ENCODE results near the gene AIF1L. TPM values are rescaled to one million over a fixed set of nuclear protein-coding genes. Genes with fewer than 3 reads are reported as not detected.

The AIF1L gene
- total RNA-seq, 1 experiment from 2014 or later = 93.3 TPM

- Histone ChIP-seq H3K27me3 (ENCODE audit: control insufficient read depth, insufficient read depth, low read length) (no peaks in the 10 kb centered on the region), H3K36me3 (replicated peaks; ENCODE audit: control insufficient read depth, insufficient read depth, low read length) (peaks cover 5% of the 10 kb centered on the region), H3K4me3 (ENCODE audit: insufficient read depth, low read depth, low read length) (no peak overlapping the region)
- no peak for DNase-seq
Observed at GRCh38 chr9:131068076-131068816, 28.1 kb upstream of the AIF1L start.

DNA sequence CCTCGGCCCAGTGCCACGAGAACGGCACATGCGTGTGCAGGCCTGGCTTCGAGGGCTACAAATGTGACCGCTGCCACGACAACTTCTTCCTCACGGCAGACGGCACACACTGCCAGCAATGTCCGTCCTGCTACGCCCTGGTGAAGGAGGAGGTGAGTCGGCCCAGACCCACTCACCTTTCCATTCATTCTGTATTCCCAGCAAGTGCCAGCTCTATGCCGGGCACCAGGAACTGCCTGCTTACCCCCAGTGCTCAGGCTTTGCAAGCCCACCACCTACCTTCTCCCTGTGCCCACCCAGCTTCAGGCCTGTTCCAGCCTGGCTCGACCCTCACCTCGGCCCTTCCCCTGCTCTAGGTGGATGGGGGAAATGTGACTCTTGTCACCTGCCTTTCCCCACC lies 26.6 kb upstream of the AIF1L start:
- DNase-seq = no peak
- Histone ChIP-seq H3K4me3 (ENCODE audit: insufficient read depth, low read depth, low read length) (no peak overlapping the region), H3K36me3 (replicated peaks; ENCODE audit: control insufficient read depth, insufficient read depth, low read length) (peaks cover 4% of the 10 kb centered on the region), H3K27me3 (ENCODE audit: control insufficient read depth, insufficient read depth, low read length) (no peaks in the 10 kb centered on the region)

GRCh38 chr9:131072107-131072870 lies 24.0 kb upstream of the AIF1L start:
- Histone ChIP-seq H3K36me3 (replicated peaks; ENCODE audit: control insufficient read depth, insufficient read depth, low read length) (peaks cover 5% of the 10 kb centered on the region), H3K27me3 (ENCODE audit: control insufficient read depth, insufficient read depth, low read length) (no peaks in the 10 kb centered on the region), H3K4me3 (ENCODE audit: insufficient read depth, low read depth, low read length) (no peak overlapping the region)
- no peak for DNase-seq

DNA sequence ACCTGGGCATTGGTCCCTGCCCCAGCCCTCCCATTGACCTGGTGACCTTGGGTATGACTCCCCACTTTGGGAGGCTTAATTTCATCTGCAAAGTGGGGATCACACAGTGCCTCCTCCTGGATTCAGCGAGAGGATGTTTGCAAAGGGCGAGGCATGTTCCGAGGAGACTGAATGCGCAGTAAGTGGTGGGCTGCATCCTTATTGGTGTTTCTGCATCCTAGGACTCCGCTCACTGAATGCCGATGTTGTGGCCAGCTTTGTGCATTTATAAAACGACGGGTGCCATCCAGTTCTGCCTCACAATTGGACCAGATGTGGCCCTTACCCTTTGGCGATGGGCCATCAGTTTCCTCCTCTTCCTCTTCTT lies 23.5 kb upstream of the AIF1L start:
- H3K27me3 ChIP-seq (ENCODE audit: control insufficient read depth, insufficient read depth, low read length) = no peaks in the 10 kb centered on the region
- H3K36me3 ChIP-seq (replicated peaks; ENCODE audit: control insufficient read depth, insufficient read depth, low read length) = peaks cover 5% of the 10 kb centered on the region
- no peak overlapping the region for H3K4me3 ChIP-seq (ENCODE audit: insufficient read depth, low read depth, low read length)
- DNase-seq = no peak

- no peak overlapping the region for H3K4me3 ChIP-seq (ENCODE audit: insufficient read depth, low read depth, low read length)
- H3K36me3 ChIP-seq (replicated peaks; ENCODE audit: control insufficient read depth, insufficient read depth, low read length) = peaks cover 7% of the 10 kb centered on the region
- DNase-seq = no peak
- H3K27me3 ChIP-seq (ENCODE audit: control insufficient read depth, insufficient read depth, low read length) = no peaks in the 10 kb centered on the region
Observed at GRCh38 chr9:131076347-131077195, 19.8 kb upstream of the AIF1L start.

- DNase-seq = no peak
- Histone ChIP-seq H3K4me3 (ENCODE audit: insufficient read depth, low read depth, low read length) (no peak overlapping the region), H3K27me3 (ENCODE audit: control insufficient read depth, insufficient read depth, low read length) (no peaks in the 10 kb centered on the region), H3K36me3 (replicated peaks; ENCODE audit: control insufficient read depth, insufficient read depth, low read length) (peaks cover 8% of the 10 kb centered on the region)
Observed at GRCh38 chr9:131078427-131079366, 17.6 kb upstream of the AIF1L start.

- H3K27me3 ChIP-seq (ENCODE audit: control insufficient read depth, insufficient read depth, low read length) = no peaks in the 10 kb centered on the region
- no peak for DNase-seq
- H3K4me3 ChIP-seq (ENCODE audit: insufficient read depth, low read depth, low read length) = no peak overlapping the region
- peaks cover 8% of the 10 kb centered on the region for H3K36me3 ChIP-seq (replicated peaks; ENCODE audit: control insufficient read depth, insufficient read depth, low read length)
Observed at GRCh38 chr9:131080589-131080988, 15.7 kb upstream of the AIF1L start.

- Histone ChIP-seq H3K36me3 (replicated peaks; ENCODE audit: control insufficient read depth, insufficient read depth, low read length) (peaks cover 10% of the 10 kb centered on the region), H3K4me3 (ENCODE audit: insufficient read depth, low read depth, low read length) (no peak overlapping the region), H3K27me3 (ENCODE audit: control insufficient read depth, insufficient read depth, low read length) (no peaks in the 10 kb centered on the region)
- no peak for DNase-seq
Observed at GRCh38 chr9:131081868-131082267, 14.5 kb upstream of the AIF1L start.

DNA sequence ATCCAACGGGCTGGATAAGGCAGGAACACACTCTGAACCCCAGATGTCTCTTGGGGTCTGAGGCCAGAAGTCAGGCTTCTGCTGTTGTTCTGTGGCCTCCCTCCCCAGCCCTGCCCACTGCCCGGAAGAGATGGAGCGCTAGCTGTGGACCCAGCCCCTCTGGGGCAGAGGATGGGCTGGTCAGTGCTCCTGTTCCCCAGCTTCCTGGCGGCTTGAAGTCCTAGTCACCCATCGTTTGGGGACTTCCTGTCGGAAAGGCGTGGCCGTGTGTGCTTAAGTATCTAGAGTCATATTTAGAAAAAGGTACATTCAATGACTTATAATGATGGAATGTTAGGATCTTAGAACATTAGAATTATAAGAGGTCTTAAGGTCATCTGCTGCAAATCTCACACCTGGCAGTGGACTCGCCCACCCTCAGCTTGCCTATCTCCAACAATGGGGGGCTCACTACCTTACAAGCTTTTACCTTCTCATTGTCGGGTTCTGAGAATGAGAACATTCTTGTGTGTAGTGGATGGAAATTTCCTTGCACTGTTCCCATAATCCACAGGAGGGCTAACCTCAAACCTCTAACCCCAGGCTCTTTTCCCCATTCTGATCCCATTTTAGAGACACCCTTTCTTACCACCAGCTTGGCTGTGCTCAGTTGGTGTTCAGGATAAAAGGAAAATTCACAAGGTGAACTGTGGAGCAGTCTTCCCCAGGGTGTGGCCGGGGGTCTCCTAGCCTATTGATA lies 13.4 kb upstream of the AIF1L start:
- H3K4me3 ChIP-seq (ENCODE audit: insufficient read depth, low read depth, low read length) = no peak overlapping the region
- DNase-seq = no peak
- no peaks in the 10 kb centered on the region for H3K27me3 ChIP-seq (ENCODE audit: control insufficient read depth, insufficient read depth, low read length)
- peaks cover 13% of the 10 kb centered on the region for H3K36me3 ChIP-seq (replicated peaks; ENCODE audit: control insufficient read depth, insufficient read depth, low read length)

DNA sequence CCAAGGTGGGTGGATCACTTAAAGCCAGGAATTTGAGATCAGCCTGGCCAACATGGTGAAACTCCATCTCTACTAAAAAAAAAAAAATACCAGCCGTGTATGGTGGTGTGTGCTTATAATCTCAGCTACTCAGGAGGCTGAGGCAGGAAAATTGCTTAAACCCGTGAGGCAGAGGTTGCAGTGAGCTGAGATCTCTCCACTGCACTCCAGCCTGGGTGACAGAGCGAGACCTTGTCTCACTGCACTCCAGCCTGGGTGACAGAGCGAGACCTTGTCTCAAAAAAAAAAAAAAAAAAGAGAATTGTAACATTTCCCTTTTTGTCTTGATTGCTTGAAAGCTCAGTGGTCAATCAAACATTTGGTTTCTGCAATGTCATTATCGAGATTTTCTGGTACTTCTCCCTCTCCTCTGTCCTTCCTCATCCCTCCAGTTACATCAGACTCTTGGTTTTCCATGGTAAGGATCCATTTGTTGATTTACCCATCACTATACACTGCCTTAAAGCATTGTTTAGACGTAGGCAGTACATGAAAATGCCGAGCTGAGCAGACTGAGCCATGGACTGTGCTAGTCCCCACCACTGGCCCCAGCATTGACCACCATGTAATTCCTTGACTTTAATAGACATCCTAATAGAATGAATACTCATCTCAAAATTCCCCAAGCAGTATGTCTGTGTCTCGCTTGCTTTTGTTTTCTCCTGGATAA lies 11.5 kb upstream of the AIF1L start:
- no peak overlapping the region for H3K4me3 ChIP-seq (ENCODE audit: insufficient read depth, low read depth, low read length)
- no peak for DNase-seq
- H3K36me3 ChIP-seq (replicated peaks; ENCODE audit: control insufficient read depth, insufficient read depth, low read length) = peaks cover 13% of the 10 kb centered on the region
- H3K27me3 ChIP-seq (ENCODE audit: control insufficient read depth, insufficient read depth, low read length) = no peaks in the 10 kb centered on the region

DNA sequence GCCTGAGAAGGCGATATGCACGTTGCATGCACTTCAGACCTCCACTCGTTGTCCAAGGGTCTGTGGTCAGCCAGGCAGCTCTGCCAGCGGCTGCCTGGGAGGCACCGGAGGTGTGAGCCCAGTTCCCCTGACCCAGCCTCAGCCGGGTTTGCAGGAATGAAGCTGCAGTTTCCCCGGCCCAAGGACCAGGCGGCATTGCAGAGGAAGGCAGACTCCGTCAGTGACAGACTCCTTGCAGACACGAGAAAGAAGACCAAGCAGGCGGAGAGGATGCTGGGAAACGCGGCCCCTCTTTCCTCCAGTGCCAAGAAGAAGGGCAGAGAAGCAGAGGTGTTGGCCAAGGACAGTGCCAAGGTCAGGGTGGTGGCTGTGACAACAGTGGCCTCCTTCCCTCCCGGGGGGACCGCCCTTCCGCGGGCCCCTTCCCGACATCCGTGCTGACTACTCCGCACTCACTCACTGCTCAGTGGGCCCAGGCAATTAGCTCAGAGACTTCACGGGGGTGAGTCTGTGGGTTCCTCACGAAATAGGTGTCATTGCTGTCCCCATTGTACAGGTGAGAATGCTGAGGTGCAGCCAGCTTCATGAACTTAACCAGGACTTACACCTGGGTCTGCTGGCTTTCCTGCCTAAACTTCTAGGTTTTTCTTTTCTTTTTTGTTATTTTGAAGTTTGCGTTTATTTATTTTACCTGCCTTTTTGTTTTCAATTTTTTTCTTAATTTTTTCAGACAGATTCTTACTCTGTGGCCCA lies 10.8 kb upstream of the AIF1L start:
- Histone ChIP-seq H3K27me3 (ENCODE audit: control insufficient read depth, insufficient read depth, low read length) (no peaks in the 10 kb centered on the region), H3K36me3 (replicated peaks; ENCODE audit: control insufficient read depth, insufficient read depth, low read length) (peaks cover 16% of the 10 kb centered on the region), H3K4me3 (ENCODE audit: insufficient read depth, low read depth, low read length) (no peak overlapping the region)
- DNase-seq = no peak

GRCh38 chr9:131087354-131087893 lies 8.9 kb upstream of the AIF1L start:
- Histone ChIP-seq H3K4me3 (ENCODE audit: insufficient read depth, low read depth, low read length) (no peak overlapping the region), H3K27me3 (ENCODE audit: control insufficient read depth, insufficient read depth, low read length) (no peaks in the 10 kb centered on the region), H3K36me3 (replicated peaks; ENCODE audit: control insufficient read depth, insufficient read depth, low read length) (peaks cover 12% of the 10 kb centered on the region)
- no peak for DNase-seq

All from H7 (cell line).